GM10248 (cell line): ENCODE data around the gene WRNIP1.

Experiments
- CTCF ChIA-PET: fragments of 300-600 bp; sonication (Branson Sonifier 250); formaldehyde crosslinking; extraction: SDS; loops from one replicate; lab custom pipeline; 2021; ENCODE audit warnings: antibody characterized with exemption; lab: Yijun Ruan, JAX
- POLR2A ChIA-PET: fragments of 350-650 bp; sonication (Branson Sonifier 250); formaldehyde crosslinking; extraction: SDS; loops from one replicate; lab custom pipeline; 2020; ENCODE audit warnings: antibody characterized with exemption; lab: Yijun Ruan, JAX
- DNase-seq: peaks from one replicate; pipeline ENCODE4 v3.0.0; 2012; ENCODE audit errors: extremely low spot score
- TF ChIP-seq, protein P1 (sequence below): IDR thresholded peaks from 2 replicates; pipeline ENCODE4 v1.5.1; 2012; ENCODE audit warnings: mild to moderate bottlenecking, low read depth; ENCODE audit errors: extremely low read depth, missing control alignments, control extremely low read depth

WRNIP1 gene

DNA sequence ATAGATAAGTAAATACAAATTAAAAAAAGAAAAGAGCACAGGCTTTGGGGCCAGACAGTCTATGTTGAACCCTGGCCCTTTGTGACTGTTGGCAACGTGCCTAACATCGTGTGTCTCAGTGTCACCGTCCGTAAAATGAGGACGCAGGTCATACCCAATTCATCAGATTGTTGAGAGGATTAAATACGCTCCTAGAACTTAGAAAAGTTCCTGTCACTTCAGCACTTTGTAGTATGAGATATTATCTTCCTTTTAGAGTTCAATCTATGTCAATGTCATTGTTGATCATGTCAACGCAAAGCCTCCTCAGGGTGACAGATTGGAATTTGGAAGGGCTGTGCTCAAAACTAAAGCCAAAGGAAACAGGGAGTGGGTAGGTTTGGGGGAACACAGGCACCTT lies 54.8 kb downstream of the WRNIP1 start:
- TF ChIP-seq, protein P1, sequence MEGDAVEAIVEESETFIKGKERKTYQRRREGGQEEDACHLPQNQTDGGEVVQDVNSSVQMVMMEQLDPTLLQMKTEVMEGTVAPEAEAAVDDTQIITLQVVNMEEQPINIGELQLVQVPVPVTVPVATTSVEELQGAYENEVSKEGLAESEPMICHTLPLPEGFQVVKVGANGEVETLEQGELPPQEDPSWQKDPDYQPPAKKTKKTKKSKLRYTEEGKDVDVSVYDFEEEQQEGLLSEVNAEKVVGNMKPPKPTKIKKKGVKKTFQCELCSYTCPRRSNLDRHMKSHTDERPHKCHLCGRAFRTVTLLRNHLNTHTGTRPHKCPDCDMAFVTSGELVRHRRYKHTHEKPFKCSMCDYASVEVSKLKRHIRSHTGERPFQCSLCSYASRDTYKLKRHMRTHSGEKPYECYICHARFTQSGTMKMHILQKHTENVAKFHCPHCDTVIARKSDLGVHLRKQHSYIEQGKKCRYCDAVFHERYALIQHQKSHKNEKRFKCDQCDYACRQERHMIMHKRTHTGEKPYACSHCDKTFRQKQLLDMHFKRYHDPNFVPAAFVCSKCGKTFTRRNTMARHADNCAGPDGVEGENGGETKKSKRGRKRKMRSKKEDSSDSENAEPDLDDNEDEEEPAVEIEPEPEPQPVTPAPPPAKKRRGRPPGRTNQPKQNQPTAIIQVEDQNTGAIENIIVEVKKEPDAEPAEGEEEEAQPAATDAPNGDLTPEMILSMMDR: no peak
- POLR2A ChIA-PET: no interaction called here
- CTCF ChIA-PET: interaction anchor here (1.3 to 3.0 kb wide), 3 partner anchors 27 to 112 kb away, joined by 3 to 11 read pairs (median 4); no protein-coding TSS in a partner anchor
- DNase-seq: no peak

DNA sequence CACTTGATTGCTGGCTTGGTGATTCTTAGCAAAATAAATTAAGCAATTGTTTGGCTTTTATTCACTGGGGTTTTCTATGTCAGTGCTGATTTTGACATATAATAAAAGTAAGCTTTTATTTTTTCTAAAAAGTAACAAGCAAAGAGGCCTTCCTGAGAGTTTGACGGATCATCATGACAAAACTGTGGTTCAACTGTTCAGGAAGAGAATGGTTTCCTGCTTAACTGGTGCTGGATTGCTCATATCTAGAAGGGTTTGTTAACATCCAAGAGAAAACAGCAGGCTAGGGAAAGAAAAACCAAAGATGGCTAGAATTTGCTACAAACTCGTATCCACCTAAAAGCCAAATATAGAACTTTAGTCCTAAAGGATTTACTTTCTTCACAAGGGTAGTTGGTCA lies 55.2 kb downstream of the WRNIP1 start:
- TF ChIP-seq, protein P1: no peak
- ChIA-PET POLR2A (no interaction called here), CTCF (no interaction called here)

DNA sequence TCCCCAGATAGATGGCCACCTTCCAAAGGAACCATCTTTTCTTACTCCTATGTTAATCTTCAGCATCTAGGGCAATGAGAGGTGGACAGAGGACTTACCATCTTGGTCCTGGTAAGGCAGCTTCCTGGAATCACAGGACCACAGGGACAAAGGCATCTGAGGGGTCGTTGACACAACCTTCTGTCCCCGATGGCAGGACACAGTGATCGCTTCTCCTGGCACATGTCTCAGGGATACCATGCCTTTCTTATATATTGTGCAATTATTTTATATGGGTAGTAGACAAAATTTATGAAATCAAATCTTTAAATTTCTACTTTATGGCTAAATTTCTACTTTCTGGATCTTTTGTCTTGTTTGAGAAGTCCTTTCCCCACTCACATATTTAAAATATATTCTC lies 56.4 kb downstream of the WRNIP1 start:
- CTCF ChIA-PET: no interaction called here
- TF ChIP-seq, protein P1: no peak
- POLR2A ChIA-PET: no interaction called here
- no peak for DNase-seq

More for the DNA sequence above, 55.2 kb downstream of the WRNIP1 start:
- DNase-seq: no peak

DNA sequence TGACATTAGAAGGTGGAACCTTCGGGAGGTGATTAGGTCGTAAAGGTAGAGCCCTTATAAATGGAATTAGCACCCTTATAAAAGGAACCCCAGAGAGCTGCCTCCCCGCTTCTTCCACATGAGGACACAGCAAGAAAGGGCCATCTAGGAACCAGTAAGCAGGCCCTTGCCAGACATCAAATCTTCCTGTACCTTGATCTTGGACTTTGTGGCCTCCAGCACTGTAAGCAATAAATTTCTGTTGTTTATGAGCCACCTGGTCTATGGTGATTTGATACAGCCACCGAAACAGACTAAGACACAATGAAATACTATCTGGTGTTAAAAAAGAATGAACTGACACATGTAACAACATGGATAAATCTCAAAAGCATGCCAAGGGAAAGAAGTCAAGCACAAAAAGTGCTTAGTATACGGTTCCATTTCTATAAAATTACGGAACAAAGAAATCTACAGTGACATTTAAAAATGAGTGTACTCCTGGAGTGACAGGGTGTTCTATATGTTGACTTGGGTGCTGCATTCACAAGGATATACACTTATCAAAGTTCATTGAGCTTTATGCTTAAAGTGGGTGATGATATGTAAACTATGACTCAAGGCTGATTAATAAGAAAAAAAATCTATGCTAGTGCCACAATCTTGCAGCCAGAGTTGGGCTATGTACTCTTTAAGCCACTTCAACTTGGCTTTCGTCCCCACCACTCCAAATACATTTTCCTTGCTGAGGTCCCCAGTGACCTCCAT lies 58.1 kb downstream of the WRNIP1 start:
- ChIA-PET CTCF (interaction anchor here (1.4 kb wide), 1 partner anchor 73 kb away, joined by 7 read pairs; no protein-coding TSS in a partner anchor), POLR2A (no interaction called here)
- TF ChIP-seq, protein P1: no peak
- no peak for DNase-seq

DNA sequence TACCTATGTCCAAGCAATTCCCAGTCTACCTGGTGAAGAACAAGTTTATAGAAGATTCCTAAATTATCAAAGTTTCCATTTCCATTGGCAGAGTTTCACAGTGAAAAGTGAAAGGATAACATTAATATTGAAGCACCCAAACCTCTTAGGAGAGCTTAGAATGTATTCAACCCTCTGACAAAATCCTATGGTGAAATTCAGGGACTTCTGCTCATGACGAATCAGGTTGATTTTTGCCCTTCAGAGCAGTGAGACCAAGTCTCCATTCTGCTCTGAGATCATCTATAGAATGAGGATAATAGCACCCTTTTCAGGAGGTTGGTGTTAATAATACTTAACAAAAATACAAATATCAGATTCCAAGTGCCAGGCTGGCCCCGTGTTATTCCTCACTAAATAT lies 60.9 kb downstream of the WRNIP1 start:
- no peak for DNase-seq
- ChIA-PET CTCF (interaction anchor here (0.7 to 1.4 kb wide), 6 partner anchors 8 to 105 kb away, joined by 3 to 4 read pairs (median 4); no protein-coding TSS in a partner anchor), POLR2A (no interaction called here)
- TF ChIP-seq, protein P1: no peak

DNA sequence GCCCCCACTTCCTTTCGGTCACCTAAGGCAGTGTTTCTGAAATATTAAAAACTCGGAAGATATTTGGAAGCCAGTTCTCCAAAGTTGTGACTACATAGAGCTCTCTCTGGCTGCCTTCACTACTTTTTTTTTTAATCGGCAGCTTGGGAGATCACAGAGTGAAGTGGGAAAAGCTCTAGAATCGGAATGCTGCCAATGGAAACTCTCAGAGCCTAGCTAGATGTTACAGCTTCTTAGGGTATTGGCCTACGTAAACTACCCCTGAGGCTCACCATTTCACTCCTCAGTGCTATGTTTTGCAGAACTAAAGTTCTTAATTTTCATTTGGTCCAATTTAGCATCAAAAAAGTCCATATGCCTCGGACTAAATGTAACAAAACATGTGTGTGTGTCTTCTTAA lies 61.9 kb downstream of the WRNIP1 start:
- CTCF ChIA-PET: interaction anchor here (0.7 to 1.4 kb wide), 3 partner anchors 7 to 35 kb away, joined by 3 to 4 read pairs (median 3); no protein-coding TSS in a partner anchor
- TF ChIP-seq, protein P1: no peak
- no peak for DNase-seq
- POLR2A ChIA-PET: interaction anchor here (0.6 kb wide), 1 partner anchor 173 kb away, joined by 3 read pairs; no protein-coding TSS in a partner anchor
